Caco-2 (cell line): Measurements from ENCODE around the gene ARPP21. TPM values are rescaled to one million over a fixed set of nuclear protein-coding genes. Genes with fewer than 3 reads are reported as not detected.

Experiments used
- BruUV-seq: library from RNA; stranded (reverse); fragments of 400-500 nt; replicated peaks from 2 replicates; lab custom pipeline; 2021; lab: Mats Ljungman, UMichigan
- CTCF ChIA-PET: fragments of 300-600 bp; sonication (Branson Sonifier 250); formaldehyde crosslinking; loops from one replicate; lab custom pipeline; 2022; ENCODE audit warnings: antibody characterized with exemption; lab: Charles Lee
- POLR2A ChIA-PET: fragments of 300-600 bp; sonication (Branson Sonifier 250); formaldehyde crosslinking; loops from one replicate; lab custom pipeline; 2022; ENCODE audit warnings: antibody characterized with exemption; lab: Charles Lee
- DNase-seq, 2 experiments: peaks; one replicate each; pipeline versions ENCODE4 v3.0.0 to v3.0.0-alpha.2; 2020 to 2022
- H3K27me3 ChIP-seq: replicated peaks from 2 replicates; pipeline ENCODE4 v1.6.0; 2011; ENCODE audit warnings: low read length; ENCODE audit not compliant: control insufficient read depth, insufficient read depth
- H3K36me3 ChIP-seq: 2 replicates; pipeline ENCODE4 v1.5.1; 2011; ENCODE audit warnings: low read length; ENCODE audit not compliant: control insufficient read depth, insufficient read depth
- H3K4me1 ChIP-seq: fragments of 250-450 bp; sonication (Bioruptor Pico); 2 replicates; pipeline ENCODE4 v1.5.1; 2020; ENCODE audit warnings: mild to moderate bottlenecking
- H3K4me3 ChIP-seq: 2 replicates; pipeline ENCODE4 v1.5.1; 2011; ENCODE audit warnings: low read depth, mild to moderate bottlenecking, control low read depth, low read length
- H3K9me3 ChIP-seq: fragments of 250-450 bp; sonication (Bioruptor Pico); 2 replicates; pipeline ENCODE4 v1.5.1; 2020; ENCODE audit warnings: mild to moderate bottlenecking, moderate library complexity
- H3K27ac Mint-ChIP-seq: one replicate; pipeline ENCODE4 v1.8.0; 2022; ENCODE audit warnings: mixed read lengths; ENCODE audit not compliant: unreplicated experiment
- H3K27me3 Mint-ChIP-seq: one replicate; pipeline ENCODE4 v1.8.0; 2022; ENCODE audit warnings: mixed read lengths; ENCODE audit not compliant: insufficient read depth, unreplicated experiment
- H3K36me3 Mint-ChIP-seq: one replicate; pipeline ENCODE4 v1.8.0; 2022; ENCODE audit warnings: mild to moderate bottlenecking, mixed read lengths; ENCODE audit not compliant: insufficient read depth, unreplicated experiment
- H3K4me1 Mint-ChIP-seq: one replicate; pipeline ENCODE4 v1.8.0; 2022; ENCODE audit warnings: low read depth, mixed read lengths; ENCODE audit not compliant: unreplicated experiment
- H3K4me3 Mint-ChIP-seq: one replicate; pipeline ENCODE4 v1.8.0; 2022; ENCODE audit warnings: mild to moderate bottlenecking, moderate library complexity, mixed read lengths; ENCODE audit not compliant: unreplicated experiment
- H3K9me3 Mint-ChIP-seq: one replicate; pipeline ENCODE4 v1.8.0; 2022; ENCODE audit warnings: mixed read lengths; ENCODE audit not compliant: unreplicated experiment
- CTCF ChIP-seq, 2 experiments: fragments of 200-600 bp in 1 of 2; IDR thresholded peaks; 1 replicate in 1 of 2; 2 replicates in 1 of 2; pipeline versions ENCODE4 v1.5.1 to v1.8.0; 2011 to 2022; ENCODE audit warnings: antibody characterized with exemption in 1 of 2, control low read depth in 1 of 2, inconsistent platforms in 1 of 2, low read depth in 1 of 2, low read length in 1 of 2, mild to moderate bottlenecking in 1 of 2, moderate library complexity in 1 of 2; ENCODE audit not compliant: insufficient read depth in 1 of 2, severe bottlenecking in 1 of 2, unreplicated experiment in 1 of 2
- intact Hi-C: fragments of 100-400 bp; cut with micrococcal nuclease; formaldehyde crosslinking; loops from one replicate; pipeline ENCODE4 v1.10.0; 2022; ENCODE audit not compliant: unreplicated experiment
- total RNA-seq: library from RNA; stranded (reverse); gene quantifications from 2 replicates; pipeline ENCODE4 v1.2.3, GENCODE V29; 2022

Gene ARPP21
- total RNA-seq, 1 experiment from 2014 or later, result not detected

DNA sequence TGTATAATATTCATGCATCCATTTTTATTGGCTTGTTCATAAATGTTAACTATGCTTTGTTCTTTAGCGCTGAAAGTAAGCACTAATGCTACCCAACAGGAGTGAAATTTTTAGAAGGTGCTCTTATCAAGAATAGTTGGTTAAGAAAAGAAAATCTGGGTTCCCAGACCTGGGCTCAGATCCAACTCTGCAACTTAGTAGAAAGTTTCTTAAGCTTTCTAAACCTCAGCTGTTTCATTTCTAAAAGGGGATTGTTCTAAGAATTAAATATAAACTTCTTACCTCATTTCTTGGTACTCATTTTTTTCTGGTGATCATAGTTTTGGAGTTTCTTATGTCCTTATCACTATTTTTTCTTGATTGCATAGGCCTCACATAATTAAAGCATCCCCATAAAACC, 12.1 kb downstream of the ARPP21 start:
- DNase-seq, result no peak
- no TSS peak for BruUV-seq
- intact Hi-C loops, result no loop called here
- ChIA-PET CTCF (no interaction called here), POLR2A (no interaction called here)
- Histone ChIP-seq H3K4me3 (no peak overlapping the region), H3K9me3 (no peaks in the 10 kb centered on the region), H3K4me1 (no peaks in the 10 kb centered on the region), H3K36me3 (no peaks in the 10 kb centered on the region), H3K27me3 (no peaks in the 10 kb centered on the region)
- Mint-ChIP-seq H3K27me3 (peaks cover 2% of the 10 kb centered on the region), H3K4me3 (no peak overlapping the region), H3K27ac (no peak overlapping the region), H3K4me1 (no peaks in the 10 kb centered on the region), H3K36me3 (no peaks in the 10 kb centered on the region), H3K9me3 (no peaks in the 10 kb centered on the region)
- TF ChIP-seq CTCF (IDR thresholded peaks at IDR 0.05; ENCODE audit: insufficient read depth in 1 of 2, low read depth in 1 of 2, low read length in 1 of 2, severe bottlenecking in 1 of 2, unreplicated experiment in 1 of 2), result no peak

DNA sequence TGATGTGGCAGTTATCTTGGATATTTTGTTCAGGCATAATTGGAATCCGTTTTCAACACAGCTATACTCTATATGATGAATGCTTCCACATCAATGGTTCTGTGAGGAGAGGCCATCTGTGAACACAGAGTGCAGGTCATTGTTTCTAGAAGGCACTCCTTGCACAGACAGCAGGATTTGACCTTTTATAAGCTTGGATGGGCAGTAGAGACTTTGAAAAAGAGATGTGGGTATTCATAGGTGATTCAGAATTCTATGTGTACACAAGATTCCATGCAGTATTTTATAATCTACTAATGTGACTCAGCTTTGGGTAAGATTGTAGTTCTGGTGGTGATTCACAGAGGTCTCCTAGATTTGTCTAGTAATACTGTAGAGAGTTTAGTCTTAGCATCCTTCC, 12.5 kb downstream of the ARPP21 start:
- ChIA-PET CTCF (no interaction called here), POLR2A (no interaction called here)
- DNase-seq, result no peak
- Mint-ChIP-seq H3K27me3 (peaks cover 2% of the 10 kb centered on the region), H3K4me3 (no peak overlapping the region), H3K27ac (no peak overlapping the region), H3K36me3 (no peaks in the 10 kb centered on the region), H3K9me3 (no peaks in the 10 kb centered on the region), H3K4me1 (no peaks in the 10 kb centered on the region)
- H3K27me3 ChIP-seq, result no peaks in the 10 kb centered on the region
- no peak for TF ChIP-seq CTCF (IDR thresholded peaks at IDR 0.05; ENCODE audit: insufficient read depth in 1 of 2, low read depth in 1 of 2, low read length in 1 of 2, severe bottlenecking in 1 of 2, unreplicated experiment in 1 of 2)
- no peaks in the 10 kb centered on the region for H3K4me1 ChIP-seq
- no peaks in the 10 kb centered on the region for H3K9me3 ChIP-seq
- H3K4me3 ChIP-seq, result no peak overlapping the region
- no TSS peak for BruUV-seq
- no peaks in the 10 kb centered on the region for H3K36me3 ChIP-seq
- intact Hi-C loops, result no loop called here

DNA sequence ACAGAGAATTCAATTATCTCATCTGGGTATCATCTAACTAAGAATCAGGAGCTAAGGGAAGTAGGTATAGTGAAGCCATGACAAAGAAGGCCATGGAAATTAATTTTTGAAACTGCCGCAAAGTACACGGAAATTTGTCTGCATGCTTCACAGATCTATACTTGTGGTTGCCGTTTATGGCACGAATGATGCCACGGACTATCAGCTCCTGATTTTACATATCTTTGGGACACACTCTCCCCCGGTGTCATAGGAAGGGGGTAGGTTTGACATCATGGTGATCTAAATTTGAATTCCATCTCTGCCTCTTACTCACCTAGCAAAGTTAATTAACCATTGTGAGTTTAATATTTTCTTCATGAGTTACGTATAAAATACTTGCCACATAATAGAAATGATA, 14.0 kb downstream of the ARPP21 start:
- intact Hi-C loops, result no loop called here
- no peak overlapping the region for H3K4me3 Mint-ChIP-seq
- no peaks in the 10 kb centered on the region for H3K4me1 Mint-ChIP-seq
- Histone ChIP-seq H3K27me3 (no peaks in the 10 kb centered on the region), H3K36me3 (no peaks in the 10 kb centered on the region), H3K4me1 (no peaks in the 10 kb centered on the region), H3K4me3 (no peak overlapping the region), H3K9me3 (no peaks in the 10 kb centered on the region)
- H3K9me3 Mint-ChIP-seq, result no peaks in the 10 kb centered on the region
- BruUV-seq, result no TSS peak
- H3K27ac Mint-ChIP-seq, result no peak overlapping the region
- no peak for DNase-seq
- ChIA-PET POLR2A (no interaction called here), CTCF (no interaction called here)
- TF ChIP-seq CTCF (IDR thresholded peaks at IDR 0.05; ENCODE audit: insufficient read depth in 1 of 2, low read depth in 1 of 2, low read length in 1 of 2, severe bottlenecking in 1 of 2, unreplicated experiment in 1 of 2), result no peak
- peaks cover 2% of the 10 kb centered on the region for H3K27me3 Mint-ChIP-seq
- no peaks in the 10 kb centered on the region for H3K36me3 Mint-ChIP-seq
